H1 (cell line): ENCODE data around the gene MDFIC2.
"Not testable (repeated sequence)": the region's sequence is repeated elsewhere in the genome, so short reads cannot be mapped to it uniquely, and the experiment has no call there.

ENCODE experiments used
- BRCA1 ChIP-seq: IDR thresholded peaks from 2 replicates; pipeline ENCODE4 v1.6.1; 2012; ENCODE audit warnings: low read depth, low read length, improper control_type of control experiment
- CEBPB ChIP-seq: IDR thresholded peaks from 2 replicates; pipeline ENCODE4 v1.6.1; 2012; ENCODE audit warnings: low read depth, low read length
- CHD2 ChIP-seq: IDR thresholded peaks from 2 replicates; pipeline ENCODE4 v1.6.1; 2012; ENCODE audit warnings: low read length, improper control_type of control experiment
- HDAC6 ChIP-seq: IDR thresholded peaks from one replicate; pipeline ENCODE4 v1.7.1; 2012; ENCODE audit warnings: low read depth, mild to moderate bottlenecking, inconsistent platforms, low read length, moderate library complexity
- JUND ChIP-seq: IDR thresholded peaks from 2 replicates; pipeline ENCODE4 v1.6.1; 2011; ENCODE audit warnings: mild to moderate bottlenecking, improper control_type of control experiment, low read length
- KDM1A ChIP-seq: fragments of 200-600, 300-600 bp; sonication (generic); IDR thresholded peaks from 2 replicates; pipeline ENCODE4 v1.7.1; 2016; ENCODE audit warnings: mild to moderate bottlenecking, low read length, borderline replicate concordance
- MAFK ChIP-seq: IDR thresholded peaks from 2 replicates; pipeline ENCODE4 v1.6.1; 2012; ENCODE audit warnings: low read depth, mild to moderate bottlenecking, improper control_type of control experiment, low read length
- POLR2A ChIP-seq, 2 experiments: IDR thresholded peaks; 1 replicate in 1 of 2; 2 replicates in 1 of 2; pipeline ENCODE4 v1.6.1; 2011; ENCODE audit warnings: low read depth in 2 of 2, low read length in 2 of 2, mild to moderate bottlenecking in 2 of 2; ENCODE audit errors: control extremely low read depth in 1 of 2
- POLR2AphosphoS5 ChIP-seq: IDR thresholded peaks from 2 replicates; pipeline ENCODE4 v1.6.1; 2011; ENCODE audit warnings: low read depth, low read length
- TF ChIP-seq, protein P1 (sequence below): IDR thresholded peaks from 2 replicates; pipeline ENCODE4 v1.6.1; 2012; ENCODE audit warnings: inconsistent platforms
- TF ChIP-seq, protein P2 (sequence below), 3 experiments: IDR thresholded peaks; 1 replicate in 2 of 3; 2 replicates in 1 of 3; pipeline versions ENCODE4 v1.5.1 to v1.6.1; 2011; ENCODE audit warnings: low read length in 3 of 3, mild to moderate bottlenecking in 3 of 3, inconsistent platforms in 2 of 3, low read depth in 1 of 3, moderate library complexity in 1 of 3; ENCODE audit not compliant: insufficient read depth in 1 of 3; ENCODE audit errors: control extremely low read depth in 1 of 3
- TF ChIP-seq, protein P3 (sequence below): IDR thresholded peaks from 2 replicates; pipeline ENCODE4 v1.6.1; 2012; ENCODE audit warnings: low read length, inconsistent platforms

DNA sequence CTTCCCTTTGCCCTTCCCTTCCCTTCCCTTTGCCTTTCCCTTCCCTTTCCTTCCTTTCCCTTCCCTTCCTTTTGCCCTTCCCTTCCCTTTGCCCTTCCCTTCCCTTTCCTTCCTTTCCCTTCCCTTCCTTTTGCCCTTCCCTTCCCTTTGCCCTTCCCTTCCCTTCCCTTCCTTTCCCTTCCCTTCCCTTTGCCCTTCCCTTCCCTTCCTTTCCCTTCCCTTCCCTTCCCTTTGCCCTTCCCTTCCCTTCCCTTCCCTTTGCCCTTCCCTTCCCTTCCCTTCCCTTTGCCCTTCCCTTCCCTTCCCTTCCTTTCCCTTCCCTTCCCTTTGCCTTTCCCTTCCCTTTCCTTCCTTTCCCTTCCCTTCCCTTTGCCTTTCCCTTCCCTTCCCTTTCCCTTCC, 101.2 kb downstream of the MDFIC2 start:
- not testable (repeated sequence) for TF ChIP-seq HDAC6; CEBPB; CHD2; BRCA1; KDM1A; JUND; POLR2AphosphoS5; MAFK; POLR2A (IDR thresholded peaks at IDR 0.05; ENCODE audit: control extremely low read depth in 1 of 2, low read depth in 2 of 2, low read length in 2 of 2)
- TF ChIP-seq, protein P1, sequence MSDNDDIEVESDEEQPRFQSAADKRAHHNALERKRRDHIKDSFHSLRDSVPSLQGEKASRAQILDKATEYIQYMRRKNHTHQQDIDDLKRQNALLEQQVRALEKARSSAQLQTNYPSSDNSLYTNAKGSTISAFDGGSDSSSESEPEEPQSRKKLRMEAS = not testable (repeated sequence)
- TF ChIP-seq, protein P2, sequence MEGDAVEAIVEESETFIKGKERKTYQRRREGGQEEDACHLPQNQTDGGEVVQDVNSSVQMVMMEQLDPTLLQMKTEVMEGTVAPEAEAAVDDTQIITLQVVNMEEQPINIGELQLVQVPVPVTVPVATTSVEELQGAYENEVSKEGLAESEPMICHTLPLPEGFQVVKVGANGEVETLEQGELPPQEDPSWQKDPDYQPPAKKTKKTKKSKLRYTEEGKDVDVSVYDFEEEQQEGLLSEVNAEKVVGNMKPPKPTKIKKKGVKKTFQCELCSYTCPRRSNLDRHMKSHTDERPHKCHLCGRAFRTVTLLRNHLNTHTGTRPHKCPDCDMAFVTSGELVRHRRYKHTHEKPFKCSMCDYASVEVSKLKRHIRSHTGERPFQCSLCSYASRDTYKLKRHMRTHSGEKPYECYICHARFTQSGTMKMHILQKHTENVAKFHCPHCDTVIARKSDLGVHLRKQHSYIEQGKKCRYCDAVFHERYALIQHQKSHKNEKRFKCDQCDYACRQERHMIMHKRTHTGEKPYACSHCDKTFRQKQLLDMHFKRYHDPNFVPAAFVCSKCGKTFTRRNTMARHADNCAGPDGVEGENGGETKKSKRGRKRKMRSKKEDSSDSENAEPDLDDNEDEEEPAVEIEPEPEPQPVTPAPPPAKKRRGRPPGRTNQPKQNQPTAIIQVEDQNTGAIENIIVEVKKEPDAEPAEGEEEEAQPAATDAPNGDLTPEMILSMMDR (IDR thresholded peaks at IDR 0.05; ENCODE audit: control extremely low read depth in 1 of 3, insufficient read depth in 1 of 3, low read depth in 1 of 3, low read length in 3 of 3) = not testable (repeated sequence)
- TF ChIP-seq, protein P3, sequence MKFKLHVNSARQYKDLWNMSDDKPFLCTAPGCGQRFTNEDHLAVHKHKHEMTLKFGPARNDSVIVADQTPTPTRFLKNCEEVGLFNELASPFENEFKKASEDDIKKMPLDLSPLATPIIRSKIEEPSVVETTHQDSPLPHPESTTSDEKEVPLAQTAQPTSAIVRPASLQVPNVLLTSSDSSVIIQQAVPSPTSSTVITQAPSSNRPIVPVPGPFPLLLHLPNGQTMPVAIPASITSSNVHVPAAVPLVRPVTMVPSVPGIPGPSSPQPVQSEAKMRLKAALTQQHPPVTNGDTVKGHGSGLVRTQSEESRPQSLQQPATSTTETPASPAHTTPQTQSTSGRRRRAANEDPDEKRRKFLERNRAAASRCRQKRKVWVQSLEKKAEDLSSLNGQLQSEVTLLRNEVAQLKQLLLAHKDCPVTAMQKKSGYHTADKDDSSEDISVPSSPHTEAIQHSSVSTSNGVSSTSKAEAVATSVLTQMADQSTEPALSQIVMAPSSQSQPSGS = not testable (repeated sequence)
